HL-60 (cell line): ENCODE data around the gene HNRNPAB.
A peak's percentile ranks its signal among the peaks of the same experiment; 100 is the strongest.

Experiments
- DNase-seq, 2 experiments: peaks; one replicate each; pipeline ENCODE4 v3.0.0-alpha.2; 2010 to 2020; ENCODE audit warnings: low read depth in 1 of 2, low spot score in 1 of 2
- H3K27ac ChIP-seq: fragments of 250-450 bp; sonication (Bioruptor Pico); replicated peaks from 2 replicates; pipeline ENCODE4 v1.5.1; 2020; ENCODE audit warnings: mild to moderate bottlenecking, moderate library complexity
- H3K27me3 ChIP-seq: fragments of 250-450 bp; sonication (Bioruptor Pico); 2 replicates; pipeline ENCODE4 v1.5.1; 2021; ENCODE audit warnings: mild to moderate bottlenecking, moderate library complexity; ENCODE audit not compliant: insufficient read depth, poor library complexity, severe bottlenecking
- H3K4me3 ChIP-seq: replicated peaks from 2 replicates; pipeline ENCODE4 v1.5.1; 2011; ENCODE audit warnings: mild to moderate bottlenecking, control low read depth, low read length; ENCODE audit not compliant: insufficient read depth
- GABPA ChIP-seq: IDR thresholded peaks from 2 replicates; pipeline ENCODE4 v1.6.1; 2012; ENCODE audit warnings: low read depth
- POLR2AphosphoS5 ChIP-seq: IDR thresholded peaks from 2 replicates; pipeline ENCODE4 v1.6.1; 2012; ENCODE audit warnings: low read depth
- SPI1 ChIP-seq: IDR thresholded peaks from 2 replicates; pipeline ENCODE4 v1.6.1; 2012; ENCODE audit warnings: low read depth, mild to moderate bottlenecking, borderline replicate concordance
- TF ChIP-seq, protein P1 (sequence below): IDR thresholded peaks from one replicate; pipeline ENCODE4 v1.5.1; 2011; ENCODE audit warnings: low read length, control low read depth, inconsistent platforms; ENCODE audit not compliant: insufficient read depth
- TF ChIP-seq, protein P2 (sequence below): IDR thresholded peaks from 2 replicates; pipeline ENCODE4 v1.6.1; 2012; ENCODE audit warnings: low read depth; ENCODE audit not compliant: insufficient replicate concordance

The HNRNPAB gene

DNA sequence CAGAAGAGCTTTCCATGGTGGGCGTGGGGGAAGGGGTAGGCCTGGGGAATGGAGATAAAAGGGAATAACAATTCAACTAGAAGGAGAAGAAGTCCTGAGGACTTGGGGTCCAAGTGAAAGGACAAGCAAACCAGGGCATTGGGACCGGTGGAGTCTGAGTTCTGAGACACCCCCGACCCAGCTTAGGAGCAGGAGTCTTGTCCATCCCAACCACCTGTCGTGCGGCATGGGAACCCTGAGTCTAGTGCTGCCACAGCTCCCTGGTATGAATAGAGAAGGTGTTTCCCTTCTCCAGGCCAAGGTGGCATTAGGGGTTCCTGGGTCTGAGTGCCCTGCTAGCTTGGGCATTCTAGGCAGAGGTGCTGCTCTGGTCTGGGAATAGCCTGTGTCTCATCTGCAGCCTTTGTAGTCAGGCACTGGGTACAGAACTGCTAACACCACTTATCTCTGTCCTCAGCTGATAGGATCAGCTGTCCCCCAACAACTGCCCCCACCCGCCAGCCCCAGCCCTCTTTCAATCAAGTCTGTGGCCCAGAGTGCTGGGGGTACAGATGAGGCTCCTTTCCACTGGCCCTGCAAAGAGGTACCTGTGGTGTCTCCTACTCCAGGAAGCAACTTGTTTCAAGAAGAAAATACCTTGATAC, 9.9 kb downstream of the HNRNPAB start:
- TF ChIP-seq, protein P1, sequence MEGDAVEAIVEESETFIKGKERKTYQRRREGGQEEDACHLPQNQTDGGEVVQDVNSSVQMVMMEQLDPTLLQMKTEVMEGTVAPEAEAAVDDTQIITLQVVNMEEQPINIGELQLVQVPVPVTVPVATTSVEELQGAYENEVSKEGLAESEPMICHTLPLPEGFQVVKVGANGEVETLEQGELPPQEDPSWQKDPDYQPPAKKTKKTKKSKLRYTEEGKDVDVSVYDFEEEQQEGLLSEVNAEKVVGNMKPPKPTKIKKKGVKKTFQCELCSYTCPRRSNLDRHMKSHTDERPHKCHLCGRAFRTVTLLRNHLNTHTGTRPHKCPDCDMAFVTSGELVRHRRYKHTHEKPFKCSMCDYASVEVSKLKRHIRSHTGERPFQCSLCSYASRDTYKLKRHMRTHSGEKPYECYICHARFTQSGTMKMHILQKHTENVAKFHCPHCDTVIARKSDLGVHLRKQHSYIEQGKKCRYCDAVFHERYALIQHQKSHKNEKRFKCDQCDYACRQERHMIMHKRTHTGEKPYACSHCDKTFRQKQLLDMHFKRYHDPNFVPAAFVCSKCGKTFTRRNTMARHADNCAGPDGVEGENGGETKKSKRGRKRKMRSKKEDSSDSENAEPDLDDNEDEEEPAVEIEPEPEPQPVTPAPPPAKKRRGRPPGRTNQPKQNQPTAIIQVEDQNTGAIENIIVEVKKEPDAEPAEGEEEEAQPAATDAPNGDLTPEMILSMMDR, result no peak
- no peak for TF ChIP-seq GABPA
- peak; percentile 25; the same call in 1 of the 2 replicates for TF ChIP-seq POLR2AphosphoS5
- Histone ChIP-seq H3K4me3 (no peak overlapping the region), H3K27me3 (no peaks in the 10 kb centered on the region), H3K27ac (peak overlapping the region; percentile 76)
- DNase-seq, result no peak

DNA sequence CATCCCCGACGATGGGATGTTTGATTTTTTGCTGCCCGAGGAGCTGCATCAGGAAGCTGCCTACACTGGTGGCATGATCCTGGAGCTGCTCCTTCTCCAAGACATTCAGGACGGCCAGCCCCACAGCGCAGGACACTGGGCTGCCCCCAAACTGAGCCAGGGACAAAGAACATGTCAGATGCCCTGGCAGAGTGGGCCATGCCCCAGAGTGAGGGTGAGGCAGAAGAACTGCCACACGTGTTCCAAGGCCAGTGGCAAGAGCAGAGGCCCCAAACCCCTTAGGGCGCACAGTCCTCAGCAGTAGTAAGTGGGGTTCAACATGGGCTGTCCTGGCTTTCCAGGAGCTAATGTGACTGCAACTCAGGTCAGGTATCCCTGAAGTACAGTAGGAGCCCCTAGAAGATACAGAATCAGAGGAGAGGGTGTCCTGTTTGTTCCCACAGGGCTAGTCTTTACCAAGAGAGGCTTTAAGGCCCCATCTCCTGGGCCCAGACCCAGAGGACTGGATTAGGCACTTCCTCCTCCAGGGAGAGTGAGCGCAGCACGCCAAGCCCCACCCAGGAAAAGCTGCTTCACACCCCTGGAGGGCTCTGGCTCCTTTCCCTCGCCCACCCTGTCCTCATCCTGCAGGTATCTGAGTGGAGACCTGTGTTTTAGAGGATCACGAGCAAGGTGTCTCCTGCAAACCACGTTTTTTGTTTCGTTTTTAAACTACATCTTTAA, 11.1 kb downstream of the HNRNPAB start:
- no peaks in the 10 kb centered on the region for H3K27me3 ChIP-seq
- H3K27ac ChIP-seq, result peak overlapping the region; percentile 76
- H3K4me3 ChIP-seq, result no peak overlapping the region
- peak in 1 of 2 experiments; percentile 71 for DNase-seq
- peak; percentile 21 for TF ChIP-seq POLR2AphosphoS5
- TF ChIP-seq, protein P1, result no peak
- no peak for TF ChIP-seq GABPA
- peak; percentile 82 for TF ChIP-seq SPI1
- TF ChIP-seq, protein P2, sequence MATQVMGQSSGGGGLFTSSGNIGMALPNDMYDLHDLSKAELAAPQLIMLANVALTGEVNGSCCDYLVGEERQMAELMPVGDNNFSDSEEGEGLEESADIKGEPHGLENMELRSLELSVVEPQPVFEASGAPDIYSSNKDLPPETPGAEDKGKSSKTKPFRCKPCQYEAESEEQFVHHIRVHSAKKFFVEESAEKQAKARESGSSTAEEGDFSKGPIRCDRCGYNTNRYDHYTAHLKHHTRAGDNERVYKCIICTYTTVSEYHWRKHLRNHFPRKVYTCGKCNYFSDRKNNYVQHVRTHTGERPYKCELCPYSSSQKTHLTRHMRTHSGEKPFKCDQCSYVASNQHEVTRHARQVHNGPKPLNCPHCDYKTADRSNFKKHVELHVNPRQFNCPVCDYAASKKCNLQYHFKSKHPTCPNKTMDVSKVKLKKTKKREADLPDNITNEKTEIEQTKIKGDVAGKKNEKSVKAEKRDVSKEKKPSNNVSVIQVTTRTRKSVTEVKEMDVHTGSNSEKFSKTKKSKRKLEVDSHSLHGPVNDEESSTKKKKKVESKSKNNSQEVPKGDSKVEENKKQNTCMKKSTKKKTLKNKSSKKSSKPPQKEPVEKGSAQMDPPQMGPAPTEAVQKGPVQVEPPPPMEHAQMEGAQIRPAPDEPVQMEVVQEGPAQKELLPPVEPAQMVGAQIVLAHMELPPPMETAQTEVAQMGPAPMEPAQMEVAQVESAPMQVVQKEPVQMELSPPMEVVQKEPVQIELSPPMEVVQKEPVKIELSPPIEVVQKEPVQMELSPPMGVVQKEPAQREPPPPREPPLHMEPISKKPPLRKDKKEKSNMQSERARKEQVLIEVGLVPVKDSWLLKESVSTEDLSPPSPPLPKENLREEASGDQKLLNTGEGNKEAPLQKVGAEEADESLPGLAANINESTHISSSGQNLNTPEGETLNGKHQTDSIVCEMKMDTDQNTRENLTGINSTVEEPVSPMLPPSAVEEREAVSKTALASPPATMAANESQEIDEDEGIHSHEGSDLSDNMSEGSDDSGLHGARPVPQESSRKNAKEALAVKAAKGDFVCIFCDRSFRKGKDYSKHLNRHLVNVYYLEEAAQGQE, result no peak

DNA sequence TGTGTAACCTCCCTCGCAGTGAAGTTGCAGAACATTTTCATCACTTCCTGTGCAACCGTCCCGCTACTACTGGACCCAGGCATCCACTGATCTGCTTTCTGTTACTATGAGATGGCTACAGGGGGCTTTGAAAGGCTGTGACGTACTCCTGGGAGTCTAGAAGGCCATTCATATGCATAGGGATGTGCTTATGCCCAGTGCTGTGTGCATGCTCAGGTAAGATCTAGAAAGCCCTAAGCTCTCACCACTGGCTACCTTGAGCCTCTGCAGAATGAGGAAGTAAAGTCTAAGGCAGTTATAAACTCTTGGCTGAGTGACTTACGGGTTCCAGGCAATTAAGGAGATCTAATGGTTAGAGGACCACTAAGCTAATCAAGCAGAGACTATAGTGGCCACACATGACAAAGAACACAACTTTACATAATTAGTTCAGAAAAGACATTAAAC, 11.8 kb downstream of the HNRNPAB start:
- no peak overlapping the region for H3K4me3 ChIP-seq
- no peak for TF ChIP-seq GABPA
- no peak for TF ChIP-seq SPI1
- TF ChIP-seq, protein P1, result no peak
- no peak; the same call in 1 of the 2 replicates for TF ChIP-seq POLR2AphosphoS5
- TF ChIP-seq, protein P2, result no peak
- H3K27me3 ChIP-seq, result no peaks in the 10 kb centered on the region
- peak in 1 of 2 experiments; percentile 72 for DNase-seq
- H3K27ac ChIP-seq, result peak overlapping the region; percentile 76
